HG02678 (cell line): Measurements from ENCODE around the gene CENPB.
"Not testable (repeated sequence)": the region's sequence is repeated elsewhere in the genome, so short reads cannot be mapped to it uniquely, and the experiment has no call there.

Experiments
- ATAC-seq: cut with Tn5 transposase; IDR thresholded peaks from one replicate; pipeline ENCODE4 v1.9.1; 2021; ENCODE audit warnings: mild to moderate bottlenecking, moderate library complexity; ENCODE audit not compliant: unreplicated experiment

CENPB gene

GRCh38 chr20:3786665-3787323, at the start of gene CENPB:
Gene CENPB, minus strand, starts transcription at chr20:3786740. Its CDS starts 257 bp downstream, at chr20:3786483.
- ATAC-seq: peak; percentile 86

DNA sequence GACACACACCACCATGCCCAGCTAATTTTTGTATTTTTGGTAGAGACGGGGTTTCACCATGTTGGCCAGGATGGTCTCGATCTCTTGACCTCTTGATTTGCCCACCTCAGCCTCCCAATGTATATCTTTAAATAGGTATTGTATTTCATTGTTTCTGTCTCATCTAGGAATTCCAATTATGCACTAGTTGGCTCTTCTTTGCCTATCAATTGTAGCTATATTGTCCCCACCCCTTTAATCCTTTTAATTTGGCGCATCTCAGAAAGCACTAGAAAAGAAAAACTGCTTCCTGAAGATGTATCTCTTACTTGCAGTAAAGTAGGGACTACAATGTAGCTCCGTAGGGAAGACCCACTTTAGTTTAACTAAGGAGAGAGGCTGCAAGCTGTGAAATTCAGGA, 49.6 kb upstream of the CENPB start:
- no peak for ATAC-seq

DNA sequence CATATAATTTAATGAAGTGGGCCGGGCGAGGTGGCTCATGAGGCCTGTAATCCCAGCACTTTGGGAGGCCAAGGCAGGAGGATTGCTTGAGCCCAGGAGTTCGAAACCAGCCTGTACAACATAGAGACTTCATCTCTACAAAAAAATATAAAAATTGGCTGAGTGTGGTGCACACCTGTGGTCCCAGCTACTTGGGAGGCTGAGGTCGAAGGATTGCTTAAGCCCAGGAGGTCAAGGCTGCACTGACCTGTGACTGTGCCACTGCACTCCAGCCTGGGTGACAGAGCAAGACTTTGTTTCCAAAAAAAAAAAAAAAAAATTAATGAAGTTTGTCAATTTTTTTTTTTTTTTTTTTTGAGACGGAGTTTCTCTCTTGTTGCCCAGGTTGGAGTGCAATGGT, 43.4 kb upstream of the CENPB start:
- ATAC-seq: not testable (repeated sequence)

- no peak for ATAC-seq
Observed at GRCh38 chr20:3828798-3829197, 42.3 kb upstream of the CENPB start.

DNA sequence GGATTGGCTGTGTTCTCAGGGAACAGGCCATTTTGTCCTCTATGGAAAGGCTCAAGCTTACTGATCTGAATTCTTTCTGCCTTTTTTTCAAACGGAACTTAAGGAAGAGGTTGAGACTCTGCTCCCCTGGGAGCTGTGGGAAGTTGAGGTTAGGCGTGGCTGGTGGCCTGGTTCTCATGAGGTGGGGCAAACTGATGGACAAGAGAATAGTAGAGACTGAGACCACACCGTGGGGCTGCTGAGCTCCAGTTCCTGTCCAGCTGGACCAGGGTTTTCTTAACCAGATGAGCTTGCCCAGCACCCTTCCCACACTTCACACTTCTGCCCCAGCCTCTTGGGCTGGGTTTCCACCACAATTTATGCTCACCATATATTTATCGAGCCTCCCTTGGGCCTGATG, 39.9 kb upstream of the CENPB start:
- no peak for ATAC-seq

DNA sequence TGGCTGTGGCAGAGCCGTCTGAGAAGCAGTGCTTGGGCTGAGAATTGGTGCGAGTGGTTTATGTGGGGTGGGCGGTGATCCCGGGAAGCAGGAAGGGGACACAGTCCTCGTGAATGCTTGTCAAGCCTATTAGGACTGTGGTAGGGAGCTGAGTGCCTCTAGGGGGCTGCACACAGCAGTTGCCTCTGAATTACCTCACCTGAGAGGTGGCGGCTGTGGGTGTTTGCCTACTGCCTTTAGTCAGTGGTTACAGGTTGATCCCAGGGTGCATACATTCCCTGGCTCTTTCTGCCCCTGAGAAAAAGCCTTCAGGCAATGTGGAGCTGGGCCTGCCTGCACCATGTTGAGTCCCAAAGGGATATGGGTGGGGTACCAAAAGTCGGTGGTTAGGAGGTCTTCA, 39.0 kb upstream of the CENPB start:
- no peak for ATAC-seq

DNA sequence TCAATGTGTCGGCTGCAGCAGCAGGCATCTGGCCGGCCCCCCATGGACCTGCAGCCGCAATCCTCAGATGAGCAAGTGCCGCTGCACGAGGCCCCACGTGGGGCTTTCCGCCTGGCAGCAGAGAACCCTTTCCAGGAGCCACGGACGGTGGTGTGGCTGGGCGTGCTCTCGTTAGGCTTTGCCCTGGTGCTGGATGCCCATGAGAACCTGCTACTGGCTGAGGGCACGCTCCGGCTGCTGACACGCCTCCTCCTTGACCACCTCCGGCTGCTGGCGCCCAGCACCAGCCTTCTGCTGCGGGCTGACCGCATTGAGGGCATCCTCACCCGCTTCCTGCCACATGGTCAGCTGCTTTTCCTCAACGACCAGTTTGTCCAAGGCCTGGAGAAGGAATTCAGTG, 37.3 kb upstream of the CENPB start:
- no peak for ATAC-seq

- ATAC-seq: no peak
Observed at GRCh38 chr20:3821996-3822395, 35.5 kb upstream of the CENPB start.

GRCh38 chr20:3820901-3821727, 34.6 kb upstream of the CENPB start:
- ATAC-seq: peak; percentile 1

DNA sequence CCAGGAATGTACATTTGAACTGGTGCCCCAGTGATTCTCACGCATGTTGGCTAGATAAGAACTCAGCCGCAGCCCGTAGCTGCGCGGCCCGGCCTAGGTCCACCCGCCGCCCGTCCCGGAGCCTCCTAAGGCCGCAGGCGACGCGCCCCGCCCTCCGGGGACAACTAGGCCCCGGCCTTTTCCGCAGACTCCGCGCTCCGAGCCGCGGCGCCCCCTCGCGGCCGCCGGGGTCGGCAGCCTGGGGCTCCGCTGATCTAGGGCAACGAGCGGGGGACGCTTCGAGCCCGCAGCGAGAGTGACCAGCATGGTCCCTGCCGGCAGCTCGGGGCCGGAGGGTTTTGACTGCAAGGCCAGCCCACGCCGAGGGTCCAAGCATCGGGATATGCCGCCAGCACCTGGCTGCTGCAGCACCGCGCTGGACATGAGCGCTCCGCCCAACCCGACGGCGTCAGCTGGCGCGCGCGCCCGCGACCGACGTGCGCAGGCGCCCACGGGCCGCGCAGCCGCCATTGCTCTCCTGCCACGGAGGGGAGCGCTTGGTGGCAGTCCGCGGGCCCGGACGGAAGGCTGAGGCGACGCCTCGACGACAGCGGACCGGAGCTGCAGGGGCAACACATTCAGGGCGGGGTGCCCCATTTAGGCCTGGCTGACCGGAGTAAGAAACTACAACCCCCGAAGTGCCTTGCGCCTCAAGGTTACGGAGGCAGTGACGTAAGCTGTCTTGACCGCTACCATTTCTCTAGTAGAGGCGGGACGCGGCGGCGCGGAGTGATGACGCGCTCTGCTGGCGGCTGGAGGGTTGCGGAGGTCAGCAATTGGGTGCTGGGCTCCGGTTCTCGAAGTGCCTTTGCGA, 33.7 kb upstream of the CENPB start, which contains the start of gene AP5S1:
AP5S1 (plus strand) TSS at position 500 of the 853 bp plus-strand sequence. CDS start 1,571 bp downstream, outside the sequence.
- peak; percentile 83 for ATAC-seq

DNA sequence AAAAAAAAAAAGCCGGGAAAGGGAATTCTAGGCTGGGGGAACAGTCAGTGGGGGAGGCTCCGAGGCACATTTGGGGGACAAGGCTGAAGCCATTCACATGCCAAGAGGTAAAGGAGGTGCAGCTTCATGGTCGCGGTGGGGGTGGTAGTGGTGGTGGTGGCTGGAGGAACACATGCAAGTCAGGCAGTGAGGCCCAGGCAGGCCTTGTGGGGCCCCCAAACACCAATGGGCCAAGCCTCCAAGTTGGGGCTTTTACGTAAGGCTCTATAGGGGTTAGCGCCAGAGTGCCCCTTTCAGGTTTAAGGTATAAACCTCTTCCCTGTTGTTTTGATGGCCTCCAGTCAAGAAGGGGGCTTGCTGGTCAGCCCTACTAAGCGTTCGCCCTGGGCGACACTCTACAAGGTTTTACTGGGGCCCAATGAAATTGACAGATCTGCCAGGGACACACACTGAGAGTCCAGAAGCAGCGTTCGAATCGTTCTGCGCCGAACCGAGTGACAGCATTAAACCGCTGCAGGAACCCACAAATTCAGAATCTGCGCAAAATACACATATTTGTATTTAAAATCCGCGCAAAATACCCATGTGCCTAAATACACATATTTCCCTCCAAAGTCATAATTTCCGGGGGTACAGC, 33.0 kb upstream of the CENPB start:
- ATAC-seq: no peak

DNA sequence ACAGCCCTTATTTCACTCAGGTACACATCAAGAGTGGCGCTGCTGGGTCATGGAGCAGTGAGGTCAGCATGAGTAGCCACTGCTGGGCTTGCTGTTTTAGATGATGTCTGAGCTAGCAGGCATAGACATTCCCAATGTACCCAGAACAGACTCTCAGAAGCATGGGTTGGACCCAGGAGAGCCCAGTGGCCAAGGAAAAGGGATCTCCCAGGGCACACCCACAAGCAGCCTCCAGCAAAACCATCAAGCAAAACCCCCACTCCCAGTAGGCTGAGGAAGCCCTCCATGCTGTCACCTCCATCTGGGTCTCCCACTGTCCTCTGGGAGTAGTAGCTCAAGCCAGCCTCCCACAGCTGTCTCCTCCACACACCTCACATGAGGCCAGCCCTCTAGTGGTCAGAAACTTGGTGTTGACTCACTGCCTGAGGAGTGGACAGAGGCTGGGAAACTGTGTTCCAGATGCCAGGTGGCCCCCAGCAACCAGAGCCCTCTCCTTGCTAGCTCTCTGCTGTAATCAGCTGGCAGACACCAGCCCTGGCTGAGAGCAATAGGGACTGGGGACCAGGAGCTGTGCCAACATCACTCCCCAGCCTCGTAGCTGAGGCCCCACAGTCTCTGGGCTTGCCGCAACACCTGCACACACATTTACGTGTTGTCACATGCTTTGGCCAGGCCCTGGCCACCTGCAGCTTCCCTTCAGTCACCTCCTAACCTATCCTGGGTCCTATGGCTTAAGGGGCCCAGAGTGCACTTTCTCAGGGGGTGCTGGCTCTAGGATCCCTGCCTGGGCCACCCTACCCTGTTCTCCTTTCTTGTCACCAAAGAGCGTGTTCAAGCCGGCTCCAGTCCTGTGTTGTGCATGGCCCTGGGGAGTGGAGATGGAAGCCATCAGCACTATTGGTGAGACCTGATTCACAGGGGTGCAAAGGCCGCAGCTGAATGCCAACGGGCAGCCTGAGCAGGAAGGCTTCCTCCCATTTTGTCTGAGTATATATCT, 31.9 kb upstream of the CENPB start:
- no peak for ATAC-seq

DNA sequence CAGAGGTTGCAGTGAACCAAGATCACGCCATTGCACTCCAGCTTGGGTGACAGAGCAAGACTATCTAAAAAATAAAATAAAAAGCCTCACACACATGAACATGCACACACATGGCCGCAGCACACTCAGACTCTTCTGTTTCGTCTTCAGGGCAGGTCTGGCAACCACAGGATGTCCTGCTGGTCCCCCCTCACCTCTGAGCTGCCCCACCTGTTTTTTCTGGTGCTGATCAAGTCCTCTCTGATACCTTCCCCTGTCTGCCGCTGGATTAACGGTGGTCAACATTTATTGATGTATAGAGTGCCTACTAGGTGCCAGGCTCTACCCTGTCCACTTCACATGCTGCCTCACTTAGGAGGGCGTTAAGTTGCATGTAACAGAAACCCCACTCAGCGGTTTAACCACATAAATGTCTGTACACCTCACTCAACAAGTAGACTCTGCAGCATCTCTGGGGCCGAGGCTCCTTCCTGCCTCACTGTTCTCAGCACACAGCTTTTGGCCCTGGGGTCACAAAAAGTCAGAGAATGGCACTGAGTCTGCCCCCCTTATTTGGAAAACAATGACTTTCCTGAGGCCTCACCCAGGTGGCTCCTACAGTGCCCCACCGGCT, 29.3 kb upstream of the CENPB start:
- ATAC-seq: no peak

GRCh38 chr20:3814928-3815495, 28.5 kb upstream of the CENPB start:
- no peak for ATAC-seq

DNA sequence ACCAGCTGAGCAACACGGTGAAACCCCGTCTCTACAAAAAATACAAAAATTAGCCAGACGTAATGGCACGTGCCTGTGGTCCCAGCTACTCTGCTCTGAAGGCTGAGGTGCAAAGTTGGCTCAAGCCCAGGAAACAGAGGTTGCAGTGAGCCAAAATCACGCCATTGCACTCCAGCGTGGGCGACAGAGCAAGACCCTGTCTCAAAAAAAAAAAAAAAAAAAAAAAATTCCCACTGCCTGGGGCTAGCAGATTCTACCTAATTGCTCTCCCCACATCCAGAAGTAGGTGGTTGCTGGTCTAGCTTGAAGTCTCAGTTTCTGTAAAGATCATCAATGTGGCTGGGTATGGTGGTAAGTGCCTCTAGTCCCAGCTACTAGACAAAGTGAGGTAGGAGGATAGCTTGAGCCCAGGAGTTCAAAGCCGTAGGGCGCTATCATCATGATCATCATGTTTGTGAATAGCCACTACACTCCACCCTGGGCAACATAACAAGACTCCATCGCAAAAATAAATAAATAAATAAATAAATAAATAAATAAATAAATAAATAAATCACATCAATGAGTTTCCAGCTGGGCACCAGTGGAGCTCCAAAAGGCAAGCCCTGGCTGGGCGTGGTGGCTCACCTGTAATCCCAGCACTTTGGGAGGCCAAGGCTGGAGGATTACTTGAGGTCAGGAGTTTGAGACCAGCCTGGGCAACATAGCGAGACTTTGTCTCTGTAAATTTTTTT, 27.5 kb upstream of the CENPB start:
- ATAC-seq: no peak

- no peak for ATAC-seq
Observed at GRCh38 chr20:3812975-3813847, 26.7 kb upstream of the CENPB start.

DNA sequence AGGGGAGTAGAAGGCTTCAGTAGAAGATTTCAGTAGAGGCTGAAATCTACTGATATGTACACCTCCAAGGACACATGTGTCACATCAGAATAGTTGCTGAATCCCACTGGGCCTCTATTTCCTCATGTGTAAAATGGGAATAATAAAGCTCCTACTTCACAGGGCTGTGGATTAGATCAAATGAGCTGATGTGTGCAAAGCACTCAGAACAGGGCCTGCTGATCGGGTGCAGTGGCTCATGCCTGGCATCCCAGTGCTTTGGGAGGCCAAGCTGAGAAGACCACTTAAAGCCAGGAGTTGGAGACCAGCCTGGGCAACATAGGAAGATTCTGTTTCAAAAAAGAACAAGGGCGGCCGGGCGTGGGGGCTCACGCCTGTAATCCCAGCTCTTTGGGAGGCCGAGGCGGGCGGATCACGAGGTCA, 25.7 kb upstream of the CENPB start:
- no peak for ATAC-seq
